Neural cell (in vitro differentiated cells): ENCODE data around the gene THBS2.

Experiments
- CTCF ChIP-seq: fragments of 450-650 bp; IDR thresholded peaks from 2 replicates; pipeline ENCODE4 v1.5.1; 2014; ENCODE audit warnings: antibody characterized with exemption, mild to moderate bottlenecking, moderate library complexity; ENCODE audit not compliant: poor library complexity, severe bottlenecking
- EP300 ChIP-seq: fragments of 450-650 bp; conservative IDR thresholded peaks from 2 replicates; pipeline ENCODE4 v1.6.1; 2014; ENCODE audit warnings: antibody characterized with exemption, mild to moderate bottlenecking, moderate library complexity; ENCODE audit not compliant: poor library complexity, severe bottlenecking
- TAF1 ChIP-seq: IDR thresholded peaks from 2 replicates; pipeline ENCODE4 v1.6.1; 2012; ENCODE audit warnings: low read depth

- no peak for TF ChIP-seq CTCF
- TF ChIP-seq EP300: no peak
- no peak for TF ChIP-seq TAF1
Observed at GRCh38 chr6:169183233-169183632, 70.4 kb downstream of the THBS2 start.
